Upper lobe of right lung (tissue), 1 donor: ENCODE data around the gene CDX2. TPM values are rescaled to one million over a fixed set of nuclear protein-coding genes. Genes with fewer than 3 reads are reported as not detected.

ENCODE experiments used
- ATAC-seq: fragments of 200-7000 bp; cut with Tn5 transposase; one replicate; pipeline ENCODE4 v1.9.1; 2020; ENCODE audit warnings: mild to moderate bottlenecking, moderate library complexity
- DNase-seq: peaks from one replicate; pipeline ENCODE4 v3.0.0-alpha.2; 2020
- H3K27ac ChIP-seq: fragments of 200-600 bp; one replicate; pipeline ENCODE4 v1.8.0; 2022
- H3K27me3 ChIP-seq: fragments of 200-600 bp; one replicate; pipeline ENCODE4 v1.8.0; 2022; ENCODE audit warnings: mild to moderate bottlenecking
- H3K36me3 ChIP-seq: fragments of 200-600 bp; one replicate; pipeline ENCODE4 v1.8.0; 2022
- H3K4me1 ChIP-seq: fragments of 200-600 bp; one replicate; pipeline ENCODE4 v1.8.0; 2022
- H3K4me3 ChIP-seq: fragments of 200-600 bp; one replicate; pipeline ENCODE4 v1.8.0; 2022; ENCODE audit warnings: mild to moderate bottlenecking
- H3K9me3 ChIP-seq: fragments of 200-600 bp; one replicate; pipeline ENCODE4 v1.8.0; 2022
- CTCF ChIP-seq: fragments of 200-600 bp; IDR thresholded peaks from one replicate; pipeline ENCODE4 v1.8.0; 2022; ENCODE audit warnings: antibody characterized with exemption
- intact Hi-C: fragments of 100-400 bp; cut with DNase I; formaldehyde crosslinking; loops from one replicate; pipeline ENCODE4 v1.11.0; 2022
- total RNA-seq: library from RNA; stranded (reverse); fragmentation: NEBNext Ultra II Directional; extraction: Animal tissue kit (Norgen Biotek cat#: 25700); gene quantifications from one replicate; pipeline ENCODE4 v1.2.1, GENCODE V29; 2021
- donor health status: DM: no; HTN: yes; CAD: no; lungs with severe emphysema.

Gene CDX2
- total RNA-seq, 1 donor from 2014 or later: not detected

GRCh38 chr13:27921961-27922882 lies 46.9 kb downstream of the CDX2 start:
- intact Hi-C loops: no loop called here
- peaks cover 34% of the 10 kb centered on the region for H3K4me1 ChIP-seq

GRCh38 chr13:27921421-27921960 lies 47.6 kb downstream of the CDX2 start:
- TF ChIP-seq CTCF: no peak
- H3K27me3 ChIP-seq: peaks cover 100% of the 10 kb centered on the region
- H3K36me3 ChIP-seq: no peaks in the 10 kb centered on the region
- H3K9me3 ChIP-seq: no peaks in the 10 kb centered on the region
- H3K27ac ChIP-seq: no peak overlapping the region
- peak overlapping the region; percentile 39 for H3K4me3 ChIP-seq
- peaks cover 35% of the 10 kb centered on the region for H3K4me1 ChIP-seq
- no peak for ATAC-seq
- intact Hi-C loops: no loop called here
- DNase-seq: no peak

More at GRCh38 chr13:27921961-27922882, 46.9 kb downstream of the CDX2 start:
- Histone ChIP-seq H3K9me3 (no peaks in the 10 kb centered on the region), H3K27ac (no peak overlapping the region), H3K4me3 (no peak overlapping the region), H3K36me3 (no peaks in the 10 kb centered on the region), H3K27me3 (peaks cover 100% of the 10 kb centered on the region)
- no peak for TF ChIP-seq CTCF
- no peak for DNase-seq
- ATAC-seq: no peak

GRCh38 chr13:27920677-27921420 lies 48.3 kb downstream of the CDX2 start:
- Histone ChIP-seq H3K27ac (no peak overlapping the region), H3K27me3 (peaks cover 100% of the 10 kb centered on the region), H3K4me1 (peaks cover 35% of the 10 kb centered on the region), H3K9me3 (no peaks in the 10 kb centered on the region), H3K36me3 (no peaks in the 10 kb centered on the region), H3K4me3 (peak overlapping the region; percentile 39)
- no peak for TF ChIP-seq CTCF
- ATAC-seq: peak; percentile 15
- DNase-seq: no peak
- intact Hi-C loops: no loop called here

- TF ChIP-seq CTCF: no peak
- DNase-seq: no peak
- peak; percentile 81 for ATAC-seq
These were observed 49.0 kb downstream of the CDX2 start, which contains the start of gene PDX1 for GRCh38 chr13:27919934-27920676. TSS of gene PDX1 (plus strand) at chr13:27920000. CDS start at chr13:27920139, 139 bp downstream.

GRCh38 chr13:27919659-27919933 lies 49.5 kb downstream of the CDX2 start:
- peaks cover 100% of the 10 kb centered on the region for H3K27me3 ChIP-seq
- no peaks in the 10 kb centered on the region for H3K9me3 ChIP-seq
- peaks cover 35% of the 10 kb centered on the region for H3K4me1 ChIP-seq
- intact Hi-C loops: no loop called here
- ATAC-seq (no peak), DNase-seq (no peak)
- no peak overlapping the region for H3K27ac ChIP-seq
- H3K4me3 ChIP-seq: peak overlapping the region; percentile 24
- no peak for TF ChIP-seq CTCF
- no peaks in the 10 kb centered on the region for H3K36me3 ChIP-seq

More at GRCh38 chr13:27919934-27920676, 49.0 kb downstream of the CDX2 start, which contains the start of gene PDX1:
- no peak within 1 kb of the TSS for H3K27ac ChIP-seq
- H3K27me3 ChIP-seq: peaks cover 100% of the 10 kb centered on the region
- no peaks in the 10 kb centered on the region for H3K9me3 ChIP-seq
- peak within 1 kb of the TSS; percentile 39 for H3K4me3 ChIP-seq
- peaks cover 35% of the 10 kb centered on the region for H3K4me1 ChIP-seq
- intact Hi-C loops: no loop called here
- no peaks in the 10 kb centered on the region for H3K36me3 ChIP-seq
